SU-DHL-6 (cell line): ENCODE measurements around the gene ABR.
"Not testable (repeated sequence)": the region's sequence is repeated elsewhere in the genome, so short reads cannot be mapped to it uniquely, and the experiment has no call there.

Source experiments
- EZH2phosphoT487 ChIP-seq: fragments of 200-600 bp; sonication (generic), shearing (Covaris generic); conservative IDR thresholded peaks from 2 replicates; pipeline ENCODE4 v1.6.1; 2018; ENCODE audit warnings: mild to moderate bottlenecking, antibody characterized with exemption, low read length, moderate library complexity, mixed read lengths
- TF ChIP-seq, protein P1 (sequence below): fragments of 200-600 bp; sonication (generic); IDR thresholded peaks from one replicate; pipeline ENCODE4 v1.5.1; 2017; ENCODE audit warnings: antibody characterized with exemption, mild to moderate bottlenecking, low read length, moderate library complexity; ENCODE audit not compliant: insufficient read depth, poor library complexity, severe bottlenecking

DNA sequence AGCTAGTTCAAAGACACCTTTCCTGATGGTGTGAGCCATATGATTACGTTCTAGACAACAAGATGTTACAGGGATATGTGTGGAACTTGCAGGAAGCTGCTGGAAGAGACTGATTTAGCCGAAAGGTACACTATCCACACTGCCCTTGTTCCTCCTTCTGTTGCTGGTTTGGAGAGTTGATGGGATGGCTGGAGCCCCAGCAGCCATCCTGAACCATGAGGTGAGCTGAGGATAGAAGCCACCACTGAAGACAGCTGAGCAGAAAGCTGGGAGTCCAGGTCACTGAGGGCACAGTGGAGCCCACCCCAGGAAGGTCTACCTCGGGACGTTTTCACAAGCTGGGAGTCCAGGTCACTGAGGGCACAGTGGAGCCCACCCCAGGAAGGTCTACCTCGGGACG is 51.3 kb downstream of the ABR start:
- TF ChIP-seq, protein P1, sequence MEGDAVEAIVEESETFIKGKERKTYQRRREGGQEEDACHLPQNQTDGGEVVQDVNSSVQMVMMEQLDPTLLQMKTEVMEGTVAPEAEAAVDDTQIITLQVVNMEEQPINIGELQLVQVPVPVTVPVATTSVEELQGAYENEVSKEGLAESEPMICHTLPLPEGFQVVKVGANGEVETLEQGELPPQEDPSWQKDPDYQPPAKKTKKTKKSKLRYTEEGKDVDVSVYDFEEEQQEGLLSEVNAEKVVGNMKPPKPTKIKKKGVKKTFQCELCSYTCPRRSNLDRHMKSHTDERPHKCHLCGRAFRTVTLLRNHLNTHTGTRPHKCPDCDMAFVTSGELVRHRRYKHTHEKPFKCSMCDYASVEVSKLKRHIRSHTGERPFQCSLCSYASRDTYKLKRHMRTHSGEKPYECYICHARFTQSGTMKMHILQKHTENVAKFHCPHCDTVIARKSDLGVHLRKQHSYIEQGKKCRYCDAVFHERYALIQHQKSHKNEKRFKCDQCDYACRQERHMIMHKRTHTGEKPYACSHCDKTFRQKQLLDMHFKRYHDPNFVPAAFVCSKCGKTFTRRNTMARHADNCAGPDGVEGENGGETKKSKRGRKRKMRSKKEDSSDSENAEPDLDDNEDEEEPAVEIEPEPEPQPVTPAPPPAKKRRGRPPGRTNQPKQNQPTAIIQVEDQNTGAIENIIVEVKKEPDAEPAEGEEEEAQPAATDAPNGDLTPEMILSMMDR = not testable (repeated sequence)
- not testable (repeated sequence) for TF ChIP-seq EZH2phosphoT487
